HG03521 (cell line): ENCODE measurements around the gene CCDC170.

Experiments used
- ATAC-seq: cut with Tn5 transposase; IDR thresholded peaks from one replicate; pipeline ENCODE4 v1.9.1; 2021; ENCODE audit warnings: mild to moderate bottlenecking, moderate library complexity; ENCODE audit not compliant: unreplicated experiment

The CCDC170 gene

DNA sequence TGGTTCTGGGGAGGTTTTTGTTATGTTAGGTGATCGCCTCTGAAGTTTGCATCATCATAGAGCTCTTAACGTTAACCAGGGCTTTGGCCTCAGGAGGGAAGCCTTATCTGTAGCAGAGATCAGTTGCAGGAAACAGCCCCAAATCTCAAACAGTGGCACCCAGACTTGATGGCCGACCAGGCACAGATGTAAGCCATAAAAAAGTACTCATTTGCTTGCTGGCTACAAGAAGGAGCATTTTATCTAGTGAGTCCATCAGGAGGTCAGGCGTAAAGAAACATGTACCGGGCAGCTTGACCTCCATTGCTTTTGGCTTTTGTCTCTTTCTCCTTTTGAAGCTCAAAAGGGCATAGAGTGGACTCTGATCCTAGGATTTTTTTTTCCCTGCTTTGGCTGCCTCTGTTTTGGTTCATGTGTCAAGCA is 122.3 kb downstream of the CCDC170 start:
- no peak for ATAC-seq

DNA sequence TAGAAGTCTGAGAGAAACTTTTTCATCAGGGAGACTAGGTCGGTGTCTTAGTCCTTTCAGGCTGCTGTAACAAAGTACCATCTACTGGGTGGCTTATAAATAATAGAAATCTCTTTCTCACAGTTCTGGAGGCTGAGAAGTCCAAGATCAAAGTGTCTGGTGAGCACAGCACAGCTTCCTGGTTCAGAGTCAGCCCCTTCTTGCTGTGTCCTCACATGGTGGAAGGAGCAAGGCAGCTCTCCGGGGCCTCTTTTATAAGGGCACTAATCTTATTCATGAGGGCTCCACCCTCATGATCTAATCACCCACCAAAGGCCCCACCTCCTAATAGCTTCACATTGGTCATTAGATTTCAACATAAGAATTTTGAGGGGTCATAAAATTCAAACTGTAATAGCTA is 122.8 kb downstream of the CCDC170 start:
- ATAC-seq = no peak

DNA sequence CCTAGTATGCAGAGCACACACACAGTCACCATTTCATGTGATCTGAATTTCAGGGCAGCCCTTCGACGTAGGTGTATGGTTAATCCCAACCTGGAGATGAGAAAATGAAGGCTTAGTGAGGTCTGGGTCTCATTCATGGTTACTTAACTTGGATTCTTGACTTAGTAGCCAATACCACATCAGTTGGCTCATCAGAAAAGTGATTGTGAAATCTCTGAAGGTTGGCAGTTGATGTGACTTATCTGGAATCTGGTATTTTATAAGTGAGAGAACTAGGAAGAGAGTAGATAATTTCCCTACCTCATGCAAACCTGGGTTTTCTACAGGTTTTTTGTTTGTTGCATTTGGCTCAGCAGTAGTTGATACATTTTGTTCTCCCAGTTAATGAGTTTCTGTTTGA is 123.7 kb downstream of the CCDC170 start:
- ATAC-seq = no peak

DNA sequence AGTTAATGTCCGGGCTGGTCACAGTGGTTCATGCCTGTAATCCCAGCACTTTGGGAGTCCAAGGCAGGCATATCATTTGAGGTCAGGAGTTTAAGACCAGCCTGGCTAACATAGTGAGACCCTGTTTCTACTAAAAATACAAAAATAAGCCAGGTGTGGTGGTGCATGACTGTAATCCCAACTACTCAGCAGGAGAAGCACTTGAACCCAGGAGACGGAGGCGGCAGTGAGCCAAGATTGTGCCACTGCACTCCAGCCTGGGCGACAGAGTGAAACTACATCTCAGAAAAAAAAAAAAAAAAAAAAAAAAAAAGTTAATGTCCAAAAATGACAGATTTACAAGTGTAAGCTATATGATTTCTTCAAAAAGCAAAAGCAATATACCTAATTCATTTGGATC is 124.9 kb downstream of the CCDC170 start:
- ATAC-seq = no peak

DNA sequence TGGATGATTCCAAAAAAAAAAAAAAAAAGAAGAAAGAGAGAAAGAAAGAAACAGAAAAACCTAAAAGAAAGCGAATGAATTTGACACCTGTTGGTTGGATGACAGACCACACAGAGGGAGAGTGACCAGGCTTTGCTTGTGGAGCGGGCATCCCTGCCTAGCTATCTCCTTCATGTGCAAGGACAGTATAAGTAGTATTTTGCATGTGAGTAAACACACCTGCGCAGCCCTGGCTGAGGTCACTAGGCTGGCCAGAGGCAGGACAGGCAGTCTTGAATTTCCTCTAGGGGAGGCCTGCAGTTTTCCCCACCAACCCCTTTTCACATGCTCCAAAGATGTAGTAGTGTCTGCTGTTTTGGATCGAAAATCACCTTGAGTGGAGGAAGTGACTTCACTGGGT is 126.4 kb downstream of the CCDC170 start:
- no peak for ATAC-seq

DNA sequence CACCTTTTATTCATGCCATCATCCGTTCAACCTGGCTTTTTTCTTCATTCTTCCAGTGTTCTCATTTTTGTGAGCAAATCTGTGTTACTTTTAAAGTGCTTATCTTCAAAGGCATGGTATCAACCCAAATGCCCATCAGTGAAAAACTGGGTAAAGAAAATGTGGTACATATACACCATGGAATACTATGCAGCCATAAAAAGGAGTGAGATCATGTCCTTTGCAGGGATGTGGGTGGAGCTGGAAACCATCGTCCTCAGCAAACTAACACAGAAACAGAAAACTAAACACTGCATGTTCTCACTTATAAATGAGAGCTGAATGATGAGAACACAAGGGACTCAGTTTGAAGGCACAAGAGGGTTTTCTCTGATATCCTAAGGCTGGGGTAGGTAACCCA is 130.3 kb downstream of the CCDC170 start:
- no peak for ATAC-seq

DNA sequence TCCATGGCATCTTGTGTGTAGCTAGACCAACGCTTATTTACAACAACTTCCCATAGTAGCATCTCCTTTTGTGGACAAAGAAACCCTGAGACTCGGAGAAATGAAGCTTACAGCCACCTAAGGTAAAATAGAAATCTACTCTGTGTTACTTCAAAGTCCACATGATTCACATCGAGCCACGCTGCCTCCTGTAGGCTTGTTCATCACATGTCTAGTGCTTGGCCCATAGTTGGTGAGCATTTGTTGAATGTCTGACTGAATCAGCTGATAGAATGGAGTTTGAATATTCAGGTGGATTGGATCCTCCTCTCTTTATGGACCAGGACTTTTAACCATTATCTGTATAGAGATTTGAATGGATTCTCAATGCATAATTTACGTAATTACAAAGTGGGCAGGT is 130.7 kb downstream of the CCDC170 start:
- no peak for ATAC-seq

DNA sequence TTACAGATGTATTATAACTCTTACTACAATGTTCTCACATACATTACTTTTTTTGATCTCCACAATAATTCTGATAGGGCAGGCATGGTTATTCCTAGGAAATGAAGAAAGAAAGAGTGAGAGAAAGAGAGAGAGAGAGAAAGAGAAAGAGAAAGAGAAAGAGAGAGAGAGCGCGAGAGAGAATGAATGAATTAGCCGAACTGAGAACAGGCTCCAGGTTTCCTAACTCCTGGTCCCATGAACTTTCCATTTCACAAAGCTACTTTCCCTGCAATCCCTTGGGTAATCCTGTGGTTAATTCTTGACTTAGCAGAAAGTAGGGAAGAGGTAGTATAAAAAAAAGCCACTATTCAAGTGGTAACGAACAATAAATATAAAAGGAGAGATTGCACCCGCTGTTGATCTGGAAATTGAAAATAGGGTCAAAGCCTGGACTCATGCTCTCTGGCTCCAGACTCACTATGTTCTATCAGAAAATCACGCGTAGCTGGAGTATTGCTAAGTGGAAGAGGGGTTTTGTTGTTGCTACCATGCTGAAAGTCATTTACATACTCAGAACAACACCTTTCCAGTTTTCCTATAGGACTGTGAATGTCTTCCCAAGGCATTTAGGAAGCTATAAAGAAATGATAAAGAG is 131.2 kb downstream of the CCDC170 start:
- ATAC-seq = no peak

DNA sequence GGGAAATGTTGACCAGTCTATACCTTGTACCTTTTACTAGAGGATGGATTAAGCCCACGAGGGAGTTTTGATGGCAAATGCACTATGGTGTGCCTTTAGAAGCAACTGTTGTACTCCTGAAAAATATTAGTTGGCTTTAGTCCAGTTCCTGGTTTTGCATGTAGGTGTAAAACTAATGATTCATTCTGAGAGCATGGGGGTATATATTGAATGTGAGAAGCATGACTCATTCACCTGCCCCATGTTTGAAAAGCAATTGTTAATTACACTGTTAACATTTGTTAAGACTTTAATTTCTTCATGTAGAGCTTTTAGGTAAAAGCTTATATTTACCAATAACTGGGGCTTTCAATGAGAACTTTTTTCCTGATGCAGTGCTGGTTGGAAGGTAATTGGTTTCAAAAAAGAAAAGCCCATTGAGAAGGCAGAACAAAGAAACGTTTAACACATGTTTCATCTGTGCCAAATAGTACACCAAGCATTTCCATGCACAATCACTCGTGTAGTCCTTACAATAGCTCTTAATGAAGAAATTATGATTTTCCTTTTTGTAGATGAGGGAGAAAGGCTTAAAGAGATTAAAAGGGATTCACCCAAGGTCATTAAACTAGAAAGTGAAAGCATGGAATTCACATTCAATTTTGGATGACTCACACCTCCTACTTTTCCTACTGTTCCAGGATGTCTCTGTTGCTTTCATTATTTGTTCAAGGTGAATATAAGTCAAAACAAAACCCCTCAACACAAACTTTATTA is 134.1 kb downstream of the CCDC170 start:
- no peak for ATAC-seq

DNA sequence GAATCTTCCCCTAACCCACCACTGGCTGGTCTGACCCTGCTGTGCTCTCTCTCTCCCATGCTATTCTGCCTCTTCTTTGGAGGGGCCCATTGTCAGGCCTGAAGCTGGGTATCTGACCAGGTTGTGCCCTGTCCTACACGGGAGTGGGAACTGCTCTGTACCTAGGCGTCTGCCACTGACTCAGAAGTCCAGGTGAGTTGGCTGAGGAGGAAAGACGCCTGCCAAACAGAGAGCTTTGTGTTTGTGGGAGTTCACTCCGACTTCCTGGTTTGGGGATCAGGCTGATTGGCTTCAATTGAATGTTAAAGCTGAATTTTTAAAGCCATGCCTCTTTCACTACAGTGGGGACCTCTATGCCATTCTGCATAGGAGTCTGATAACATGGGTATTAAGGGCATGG is 136.0 kb downstream of the CCDC170 start:
- no peak for ATAC-seq

DNA sequence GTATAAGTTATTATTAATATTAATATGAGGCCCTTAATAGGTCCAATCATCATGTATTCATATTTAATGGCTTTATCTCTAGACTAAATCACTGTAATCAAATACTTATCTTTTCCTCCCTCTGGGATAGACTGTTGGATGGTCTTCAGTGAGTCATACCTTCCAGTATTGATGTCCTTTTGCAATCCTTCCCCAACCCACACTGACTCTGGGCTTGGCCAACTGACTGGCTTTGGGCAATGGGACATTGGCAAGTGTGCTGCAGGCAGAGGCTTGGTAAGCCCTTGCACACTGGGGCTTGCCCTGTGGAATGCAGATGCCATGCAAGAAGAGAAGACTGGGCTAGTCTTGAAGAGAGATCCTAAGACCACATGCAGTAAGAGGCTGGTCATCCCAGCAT is 136.6 kb downstream of the CCDC170 start:
- ATAC-seq = no peak

DNA sequence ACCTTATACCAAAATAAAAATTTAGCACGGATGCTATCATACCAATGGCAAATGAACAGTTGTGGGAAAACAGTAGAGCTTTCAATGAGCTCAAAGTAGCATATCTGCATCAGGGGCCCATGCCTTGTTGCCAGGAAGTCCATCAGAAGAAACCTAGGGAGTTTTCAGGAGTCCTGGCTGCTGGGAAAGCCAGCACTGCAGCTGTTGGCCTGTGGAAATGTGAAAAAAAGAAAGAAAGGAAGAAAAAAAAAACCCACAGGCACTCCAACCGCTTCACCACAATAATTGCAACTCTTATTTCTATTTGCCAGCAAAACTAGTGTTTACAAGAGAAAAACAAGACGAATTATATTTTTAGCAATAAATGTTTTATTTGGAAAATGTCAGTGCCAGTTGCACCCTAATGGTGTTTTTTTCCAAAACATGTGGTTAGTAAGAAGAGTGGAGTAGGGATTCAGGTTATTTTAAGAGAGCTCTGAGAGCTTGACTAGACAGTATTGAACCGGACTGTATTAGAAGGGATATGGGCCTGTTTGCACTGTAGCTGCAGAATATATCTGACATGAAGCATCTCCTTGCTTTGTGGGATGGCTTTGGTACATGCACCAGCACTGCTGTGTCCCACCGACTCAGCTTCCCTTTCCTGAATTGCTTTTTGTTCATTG is 137.3 kb downstream of the CCDC170 start:
- no peak for ATAC-seq

DNA sequence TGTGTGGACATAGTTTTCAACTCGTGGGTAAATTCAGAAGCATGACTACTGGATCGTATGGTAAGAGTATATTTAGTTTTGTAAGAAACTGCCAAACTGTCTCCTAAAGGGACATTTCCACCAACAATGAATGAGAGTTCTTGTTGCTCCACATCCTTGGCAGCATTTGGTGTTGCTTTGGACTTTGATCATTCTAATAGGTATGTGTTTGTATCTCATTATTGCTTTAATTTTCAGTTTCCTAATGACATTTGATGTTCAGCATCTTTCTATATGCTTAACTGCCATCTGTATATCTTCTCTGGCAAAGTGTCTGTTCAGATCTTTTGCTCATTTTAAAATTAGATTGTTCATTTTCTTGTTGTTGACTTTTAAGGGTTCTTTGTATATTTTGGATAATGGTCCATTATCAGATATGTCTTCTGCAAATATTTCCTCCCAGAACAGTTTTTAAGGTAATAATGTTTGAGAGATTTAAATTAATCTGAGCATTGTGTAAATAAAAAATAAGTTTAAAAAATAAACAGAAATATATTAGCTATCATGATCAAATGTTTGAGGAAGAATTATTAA is 138.7 kb downstream of the CCDC170 start:
- ATAC-seq = no peak

DNA sequence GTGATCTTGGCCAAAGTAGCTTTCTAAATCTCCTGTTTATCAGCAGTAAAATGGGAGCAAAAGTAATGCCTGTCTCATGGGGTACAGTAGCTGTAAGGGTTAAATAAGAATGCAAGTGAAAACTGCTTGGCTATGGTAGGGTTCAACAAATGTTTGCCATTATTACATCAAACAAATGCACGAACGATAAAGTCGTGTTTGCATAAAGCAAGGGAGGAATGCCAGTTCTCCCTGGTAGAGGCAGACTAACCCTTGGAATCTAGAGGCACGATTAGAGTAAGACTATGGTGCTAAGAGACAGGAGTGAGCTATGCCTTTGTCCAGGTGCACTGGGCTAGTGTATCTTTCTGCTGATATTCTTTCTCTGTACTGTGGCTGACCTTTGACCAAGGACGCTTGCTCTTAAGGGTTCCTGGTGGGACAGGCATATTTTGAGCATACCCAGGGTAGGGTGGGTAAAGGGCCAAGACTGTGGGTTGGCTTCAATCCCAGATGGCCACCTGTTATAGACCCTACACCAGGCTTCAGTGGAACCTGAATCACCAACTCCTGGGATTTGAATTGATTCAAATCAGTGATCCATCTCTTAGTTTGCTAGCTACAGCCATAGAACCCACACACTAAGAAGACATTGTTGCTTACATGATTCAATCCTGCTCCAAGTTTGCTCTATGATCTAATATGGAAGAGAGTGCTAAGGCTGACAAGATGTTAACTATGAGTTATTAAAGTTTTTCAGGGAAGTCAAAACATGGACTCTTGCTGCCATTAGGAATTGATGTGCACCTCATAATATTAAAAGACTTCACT is 139.9 kb downstream of the CCDC170 start:
- ATAC-seq = no peak

DNA sequence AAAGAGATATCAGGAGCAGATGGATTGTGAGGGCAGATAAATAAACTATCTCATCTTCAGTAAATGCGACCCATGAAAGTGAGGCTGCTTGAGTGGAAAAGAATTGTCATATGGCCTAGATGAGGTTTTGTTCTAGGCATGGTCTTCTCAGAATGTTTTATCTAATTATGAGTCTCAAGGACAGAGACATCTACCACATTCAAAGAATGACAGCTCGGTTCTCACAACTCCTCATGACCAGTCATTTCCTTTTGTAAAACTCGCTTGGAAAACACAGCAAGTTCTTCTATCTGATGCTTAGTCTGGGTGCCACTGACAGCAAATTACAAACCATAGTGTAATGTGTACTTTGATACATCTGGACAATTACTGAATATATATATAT is 140.5 kb downstream of the CCDC170 start:
- no peak for ATAC-seq

DNA sequence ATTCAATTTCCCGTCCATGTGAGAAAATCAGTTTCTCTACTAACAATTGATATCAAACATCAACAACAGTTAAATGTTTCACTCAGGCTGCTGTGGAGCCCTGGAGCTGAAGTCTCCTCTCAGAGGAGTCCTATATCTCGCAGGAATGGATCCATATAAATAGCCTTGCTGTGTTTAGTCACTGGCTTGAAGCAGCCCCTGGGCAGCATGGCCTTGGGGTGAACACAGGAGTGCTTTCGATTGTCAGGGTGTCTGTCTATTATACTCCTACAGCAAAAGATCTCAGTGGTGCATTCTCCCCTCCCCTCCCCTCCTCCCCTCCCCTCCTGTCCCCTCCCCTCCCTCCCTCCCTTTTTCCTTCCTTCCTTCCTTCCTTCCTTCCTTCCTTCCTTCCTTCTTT is 141.9 kb downstream of the CCDC170 start:
- ATAC-seq = no peak

DNA sequence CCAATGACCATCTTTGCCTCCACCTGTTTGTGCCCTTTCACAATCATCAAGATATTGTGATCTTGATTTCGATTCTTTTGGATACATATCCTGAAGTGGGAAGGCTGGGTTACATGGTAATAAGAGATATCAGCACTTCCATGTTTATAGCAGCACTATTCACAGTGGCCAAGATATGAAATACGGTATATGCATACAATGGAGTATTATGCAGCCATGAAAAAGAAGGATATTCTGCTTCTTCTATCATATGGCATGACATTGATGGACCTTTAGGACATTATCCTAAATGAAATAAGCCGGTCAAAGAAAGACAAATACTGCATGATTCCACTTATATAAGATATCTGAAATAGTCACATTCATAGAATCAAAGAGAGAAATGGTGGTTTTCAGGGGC is 144.0 kb downstream of the CCDC170 start:
- ATAC-seq = no peak

DNA sequence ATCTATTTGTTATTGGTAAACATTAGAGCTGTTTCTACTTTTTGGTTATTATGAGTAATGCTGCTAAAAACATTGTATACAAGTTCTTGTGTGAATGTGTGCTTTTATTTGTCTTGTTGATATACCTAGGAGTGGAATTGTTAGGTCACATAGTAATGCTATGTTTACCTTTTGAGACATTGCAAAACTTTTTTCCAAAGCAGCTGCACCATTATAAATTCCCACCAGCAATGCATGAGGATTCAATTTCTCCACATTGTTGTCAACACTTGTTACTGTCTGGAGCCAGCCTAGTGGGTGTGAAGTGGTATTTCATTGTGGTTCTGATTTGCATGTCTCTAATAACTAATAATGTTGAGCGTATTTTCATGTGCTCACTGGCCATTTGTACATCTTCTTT is 145.9 kb downstream of the CCDC170 start:
- ATAC-seq = no peak

DNA sequence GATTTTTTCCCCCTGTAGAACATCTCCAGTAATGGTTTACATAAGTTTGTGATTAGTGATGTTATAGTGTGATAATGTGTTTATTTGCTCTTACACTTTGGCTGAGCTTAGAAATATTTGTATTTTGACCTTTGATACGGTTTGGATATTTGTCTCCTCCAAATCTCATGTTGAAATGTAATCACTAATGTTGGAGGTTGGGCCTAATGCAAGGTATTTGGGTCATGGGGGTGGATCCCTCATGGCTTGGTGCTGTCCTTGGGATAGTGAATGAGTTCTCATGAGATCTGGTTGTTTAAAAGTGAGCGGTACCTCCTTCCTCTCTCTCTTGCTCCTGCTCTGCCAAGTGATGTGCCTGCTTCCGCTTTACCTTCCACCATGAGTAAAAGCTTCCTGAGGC is 147.2 kb downstream of the CCDC170 start:
- ATAC-seq = no peak

DNA sequence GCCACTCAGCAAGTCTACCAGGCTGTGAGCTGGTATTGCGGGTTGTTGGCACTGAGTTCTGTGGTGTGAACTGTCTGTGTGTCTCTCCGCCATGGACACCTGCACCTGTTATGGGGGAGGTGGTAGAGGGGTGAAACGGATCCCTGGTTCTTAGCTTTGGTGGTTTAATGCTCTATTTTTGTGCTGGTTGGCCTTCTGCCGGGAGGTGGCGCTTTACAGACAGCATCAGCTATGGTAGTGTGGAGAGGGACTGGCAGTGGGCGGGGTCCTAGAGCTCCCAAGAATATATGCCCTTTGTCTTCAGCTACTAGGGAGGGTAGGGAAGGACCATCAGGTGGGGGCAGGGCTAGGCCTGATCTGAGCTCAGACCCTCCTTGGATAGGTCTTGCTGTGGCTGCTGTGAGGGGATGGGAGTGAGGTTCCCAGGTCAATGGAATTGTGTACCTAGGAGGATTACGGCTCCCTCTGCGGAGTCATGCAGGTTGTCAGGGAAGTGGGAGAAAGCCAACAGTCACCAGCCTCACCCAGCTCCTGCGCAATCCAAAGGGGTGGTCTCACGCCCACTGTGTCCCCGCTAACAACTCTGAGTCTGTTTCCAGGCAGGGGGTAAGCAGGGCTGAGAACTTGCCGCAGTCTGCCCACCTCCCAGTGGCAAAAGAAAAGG is 154.3 kb downstream of the CCDC170 start:
- no peak for ATAC-seq

DNA sequence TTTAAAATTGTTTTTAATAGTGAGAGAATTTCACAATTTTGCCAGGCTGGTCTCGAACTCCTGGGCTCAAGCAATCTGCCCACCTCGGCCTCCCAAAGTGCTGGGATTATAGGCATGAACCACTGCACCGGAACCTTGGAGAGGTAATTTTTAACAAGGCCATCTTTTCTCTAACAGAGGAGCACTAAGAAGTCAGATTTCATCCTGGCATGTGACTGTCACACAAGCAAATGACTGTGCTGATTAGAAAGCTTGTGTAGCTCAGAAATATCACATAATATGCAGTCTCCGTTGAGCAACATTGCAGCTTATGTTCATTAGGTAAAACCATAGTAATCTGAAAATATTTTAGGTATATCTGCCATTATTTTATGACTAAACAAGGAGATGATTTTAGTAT is 156.0 kb downstream of the CCDC170 start:
- ATAC-seq = no peak
